IPS DF 4.7 (cell line): ENCODE measurements around the gene PLG.
"Not testable (repeated sequence)": the region's sequence is repeated elsewhere in the genome, so short reads cannot be mapped to it uniquely, and the experiment has no call there.

Experiments used
- DNase-seq: peaks from one replicate; pipeline ENCODE4 v3.0.0-alpha.2; 2013; ENCODE audit warnings: low spot score; ENCODE audit errors: extremely low read depth

PLG gene

GRCh38 chr6:160701918-160702680 lies at the start of gene PLG:
TSS of gene PLG (plus strand) at chr6:160702244. CDS start at chr6:160702305, 61 bp downstream.
- DNase-seq = not testable (repeated sequence)

GRCh38 chr6:160659562-160659961 lies 42.5 kb upstream of the PLG start:
- no peak for DNase-seq

GRCh38 chr6:160661216-160661615 lies 40.8 kb upstream of the PLG start:
- no peak for DNase-seq

- no peak for DNase-seq
Observed at GRCh38 chr6:160662429-160662828, 39.6 kb upstream of the PLG start.

GRCh38 chr6:160662842-160663241 lies 39.2 kb upstream of the PLG start:
- no peak for DNase-seq

GRCh38 chr6:160664198-160664597 lies 37.8 kb upstream of the PLG start, which contains the start of gene LPA:
TSS of gene LPA (minus strand) at chr6:160664275. CDS start at chr6:160664214, 61 bp downstream.
- DNase-seq = not testable (repeated sequence)

- no peak for DNase-seq
Observed at GRCh38 chr6:160667639-160668481, 34.2 kb upstream of the PLG start.

- DNase-seq = no peak
Observed at GRCh38 chr6:160668589-160668988, 33.5 kb upstream of the PLG start.

- DNase-seq = not testable (repeated sequence)
Observed at GRCh38 chr6:160676418-160676817, 25.6 kb upstream of the PLG start.

- DNase-seq = no peak
Observed at GRCh38 chr6:160678230-160678629, 23.8 kb upstream of the PLG start.

GRCh38 chr6:160678744-160679401 lies 23.2 kb upstream of the PLG start:
- DNase-seq = no peak

- DNase-seq = no peak
Observed at GRCh38 chr6:160679402-160679769, 22.7 kb upstream of the PLG start.

GRCh38 chr6:160685101-160685761 lies 16.8 kb upstream of the PLG start:
- DNase-seq = not testable (repeated sequence)

GRCh38 chr6:160685762-160686450 lies 16.1 kb upstream of the PLG start:
- DNase-seq = no peak

GRCh38 chr6:160690458-160690857 lies 11.6 kb upstream of the PLG start:
- DNase-seq = no peak

- DNase-seq = no peak
Observed at GRCh38 chr6:160691617-160692016, 10.4 kb upstream of the PLG start.

- DNase-seq = no peak
Observed at GRCh38 chr6:160692369-160692959, 9.6 kb upstream of the PLG start.

GRCh38 chr6:160695025-160695424 lies 7.0 kb upstream of the PLG start:
- DNase-seq = not testable (repeated sequence)

GRCh38 chr6:160695622-160696021 lies 6.4 kb upstream of the PLG start:
- DNase-seq = not testable (repeated sequence)

GRCh38 chr6:160696884-160697283 lies 5.2 kb upstream of the PLG start:
- not testable (repeated sequence) for DNase-seq
